Esophagus (tissue), 2 donors: Measurements from ENCODE around the gene FBXL20. TPM values are rescaled to one million over a fixed set of nuclear protein-coding genes. Genes with fewer than 3 reads are reported as not detected.
"Not testable (repeated sequence)": the region's sequence is repeated elsewhere in the genome, so short reads cannot be mapped to it uniquely, and the experiment has no call there.

Source experiments
- H3K27ac ChIP-seq, 2 donors: one replicate each; pipeline ENCODE4 v1.5.1; 2013; ENCODE audit warnings: low read depth in 2 of 2, mild to moderate bottlenecking in 2 of 2, inconsistent platforms in 1 of 2, low read length in 1 of 2, moderate library complexity in 1 of 2
- H3K27me3 ChIP-seq, 2 donors: one replicate each; pipeline ENCODE4 v1.6.1; 2013; ENCODE audit warnings: low read length in 2 of 2, control low read depth in 1 of 2, mild to moderate bottlenecking in 1 of 2; ENCODE audit not compliant: insufficient read depth in 2 of 2, control insufficient read depth in 1 of 2
- H3K36me3 ChIP-seq, 2 donors: one replicate each; pipeline ENCODE4 v1.6.1; 2013; ENCODE audit warnings: low read length in 1 of 2; ENCODE audit not compliant: control insufficient read depth in 2 of 2, insufficient read depth in 2 of 2
- H3K4me1 ChIP-seq, 2 donors: one replicate each; pipeline ENCODE4 v1.6.1; 2013; ENCODE audit warnings: low read length in 1 of 2; ENCODE audit not compliant: control insufficient read depth in 2 of 2, insufficient read depth in 2 of 2
- H3K4me3 ChIP-seq, 2 donors: one replicate each; pipeline ENCODE4 v1.5.1; 2013; ENCODE audit warnings: low read length in 2 of 2, mild to moderate bottlenecking in 2 of 2, low read depth in 1 of 2, moderate library complexity in 1 of 2
- H3K9me3 ChIP-seq, 2 donors: one replicate each; pipeline ENCODE4 v1.6.1; 2013; ENCODE audit warnings: mild to moderate bottlenecking in 2 of 2, low read depth in 1 of 2, low read length in 1 of 2, moderate library complexity in 1 of 2; ENCODE audit not compliant: control insufficient read depth in 2 of 2, insufficient read depth in 1 of 2
- WGBS, 2 donors: extraction: QIAGEN DNeasy Blood & Tissue Kit; methylation state at CpG; one replicate each; pipeline ENCODE4 v1.1.7; 2013; 5-methylcytosine and 5-hydroxymethylcytosine counted together
- polyA plus RNA-seq, 2 donors: library from polyadenylated mRNA; stranded (reverse); fragments of 200-250 nt; gene quantifications; one replicate each; pipeline ENCODE4 v1.2.3, GENCODE V29; 2013
- donor health status: healthy with polysubstance abuse.
- donor health status: Bipolar disorder and iron deficiency.

Gene FBXL20
- polyA plus RNA-seq, 2 donors, result 2.3 to 3.8 TPM

DNA sequence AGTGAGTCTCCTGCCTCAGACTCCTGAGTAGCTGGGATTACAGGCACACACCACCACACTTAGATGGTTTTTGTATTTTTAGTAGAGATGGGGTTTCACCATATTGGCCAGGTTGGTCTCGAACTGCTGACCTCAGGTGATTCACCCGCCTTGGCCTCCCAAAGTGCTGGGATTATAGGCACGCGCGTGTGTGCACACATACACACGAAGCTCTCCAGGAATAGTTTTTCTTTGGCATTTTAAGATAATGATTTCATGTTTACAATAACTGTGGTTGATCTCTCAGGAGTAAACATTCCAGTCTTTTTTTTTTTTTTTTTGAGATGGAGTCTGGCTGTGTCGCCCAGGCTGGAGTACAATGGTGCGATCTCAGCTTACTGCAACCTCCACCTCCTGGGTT is 123.2 kb downstream of the FBXL20 start:
- H3K9me3 ChIP-seq, H3K36me3 ChIP-seq, H3K4me1 ChIP-seq, H3K27ac ChIP-seq, H3K4me3 ChIP-seq, H3K27me3 ChIP-seq: not testable (repeated sequence)
- 95 to 97% methylated on average over 8 of the region's 8 CpGs for WGBS, 2 donors

DNA sequence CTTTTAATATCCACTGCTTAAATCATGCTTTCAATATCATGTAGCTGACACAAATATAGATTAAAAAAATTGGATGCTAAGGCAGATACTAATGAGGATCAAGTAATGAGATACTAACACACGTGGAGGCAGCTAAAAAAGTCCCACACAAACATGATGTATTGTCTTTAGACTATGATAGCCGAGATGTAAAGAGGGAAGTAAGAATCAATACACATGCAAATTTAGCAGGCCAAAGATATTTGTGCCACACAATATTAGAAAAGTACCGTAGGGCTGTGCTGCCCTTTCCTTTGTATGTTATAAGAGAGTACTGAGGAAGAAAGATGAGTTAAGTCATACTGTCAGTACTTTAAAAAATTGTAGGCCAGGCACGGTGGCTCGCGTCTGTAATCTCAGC is 124.3 kb downstream of the FBXL20 start:
- peaks cover 3% of the 10 kb centered on the region in 2 donors for H3K36me3 ChIP-seq
- no peak overlapping the region for H3K4me3 ChIP-seq
- no peak overlapping the region for H3K27ac ChIP-seq
- no peaks in the 10 kb centered on the region for H3K4me1 ChIP-seq
- WGBS, 2 donors, result 87 to 88% methylated on average over 6 of the region's 6 CpGs
- H3K9me3 ChIP-seq, result no peaks in the 10 kb centered on the region
- no peaks in the 10 kb centered on the region for H3K27me3 ChIP-seq

DNA sequence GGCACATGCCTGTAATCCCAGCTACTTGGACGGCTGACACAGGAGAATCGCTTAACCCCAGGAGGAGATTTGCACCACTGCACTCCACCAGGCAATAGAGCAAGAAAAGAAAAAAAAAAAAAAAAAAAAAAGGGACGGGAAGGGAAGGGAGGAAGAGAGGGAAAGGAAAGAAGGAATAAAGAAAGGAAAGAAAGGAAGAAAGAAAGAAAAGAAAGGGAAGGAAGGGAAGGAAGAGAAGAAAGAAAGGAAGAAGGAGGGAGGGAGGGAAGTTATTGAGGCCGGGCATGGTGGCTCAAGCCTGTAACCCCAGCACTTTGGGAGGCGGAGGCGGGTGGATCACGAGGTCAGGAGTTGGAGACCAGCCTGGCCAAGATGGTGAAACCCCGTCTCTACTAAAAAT is 125.3 kb downstream of the FBXL20 start:
- Histone ChIP-seq H3K27me3 (no peaks in the 10 kb centered on the region), H3K9me3 (no peaks in the 10 kb centered on the region), H3K4me3 (no peak overlapping the region), H3K27ac (no peak overlapping the region), H3K4me1 (no peaks in the 10 kb centered on the region), H3K36me3 (peaks cover 3% of the 10 kb centered on the region in 2 donors)
- WGBS, 2 donors, result 90 to 92% methylated on average over 8 of the region's 8 CpGs

DNA sequence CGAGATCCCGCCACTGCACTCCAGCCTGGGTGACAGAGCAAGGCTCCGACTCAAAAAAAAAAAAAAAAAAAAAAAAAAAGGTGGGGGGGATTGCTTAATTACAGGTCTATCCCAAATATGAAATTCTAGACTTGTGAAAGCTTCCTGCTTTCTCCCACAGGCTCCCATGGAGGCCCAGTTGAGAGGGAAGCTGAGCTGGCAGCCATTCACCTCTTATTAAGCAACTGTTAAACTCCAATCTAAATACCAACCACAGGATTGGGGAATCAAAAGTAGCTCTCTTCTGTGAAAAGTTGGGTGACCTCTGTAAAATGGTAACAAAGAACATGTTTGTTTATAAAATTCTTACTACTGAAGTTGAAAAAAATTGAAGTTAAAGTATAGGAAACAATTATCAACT is 129.9 kb downstream of the FBXL20 start:
- no peak overlapping the region for H3K27ac ChIP-seq
- H3K4me1 ChIP-seq, result no peaks in the 10 kb centered on the region
- H3K36me3 ChIP-seq, result peaks cover 3% of the 10 kb centered on the region in 2 donors
- no peaks in the 10 kb centered on the region for H3K27me3 ChIP-seq
- WGBS, 2 donors, result 92 to 100% methylated on average over 2 to 3 of the region's 3 CpGs
- H3K4me3 ChIP-seq, result no peak overlapping the region
- no peaks in the 10 kb centered on the region for H3K9me3 ChIP-seq

DNA sequence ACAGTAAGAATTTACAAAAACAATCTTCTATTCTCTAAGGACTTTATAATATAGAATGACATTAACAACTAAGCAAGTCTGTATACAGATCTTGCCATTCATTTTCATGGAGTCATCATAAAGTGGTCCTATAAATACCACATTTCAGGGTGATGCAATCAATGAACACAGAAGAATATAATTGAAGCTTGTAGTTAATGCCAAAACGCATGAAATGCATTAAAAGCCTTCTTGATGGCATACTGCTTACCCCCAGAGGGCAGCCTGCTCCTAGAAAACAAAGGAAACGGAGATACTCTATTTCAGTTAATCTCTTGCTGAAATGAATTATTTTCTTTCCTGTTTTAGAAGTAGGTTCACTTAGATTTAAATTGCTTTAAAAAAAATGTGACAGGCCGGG is 130.5 kb downstream of the FBXL20 start:
- Histone ChIP-seq H3K4me1 (no peaks in the 10 kb centered on the region), H3K27me3 (no peaks in the 10 kb centered on the region), H3K4me3 (no peak overlapping the region), H3K27ac (no peak overlapping the region), H3K36me3 (peaks cover 3% of the 10 kb centered on the region in 2 donors), H3K9me3 (no peaks in the 10 kb centered on the region)
- WGBS, 2 donors, result 48 to 52% methylated on average over 3 of the region's 3 CpGs

DNA sequence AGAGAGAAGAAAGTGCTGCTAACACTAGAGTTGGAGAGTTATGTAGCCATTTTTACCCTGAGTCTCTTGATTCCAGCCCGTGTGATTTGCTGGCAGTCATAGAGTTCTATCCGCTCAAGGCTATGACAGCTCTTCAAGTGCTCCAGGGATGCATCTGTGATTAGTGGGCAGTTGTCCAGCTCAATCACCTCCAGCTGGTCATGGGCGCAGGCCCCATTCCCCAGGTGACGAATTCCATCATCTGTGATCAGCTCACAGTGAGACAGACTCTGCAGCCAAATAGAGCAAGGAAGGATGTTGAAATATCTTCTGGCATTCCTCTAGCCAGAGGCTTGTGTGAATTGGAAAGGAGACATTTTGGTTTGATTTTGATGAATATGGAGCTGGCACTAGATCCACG is 137.3 kb downstream of the FBXL20 start:
- Histone ChIP-seq H3K4me1 (no peaks in the 10 kb centered on the region), H3K36me3 (peaks cover 8 to 12% of the 10 kb centered on the region in 2 donors), H3K4me3 (no peak overlapping the region), H3K9me3 (no peaks in the 10 kb centered on the region), H3K27me3 (no peaks in the 10 kb centered on the region), H3K27ac (no peak overlapping the region)
- WGBS, 2 donors, result 77 to 79% methylated on average over 5 of the region's 5 CpGs

DNA sequence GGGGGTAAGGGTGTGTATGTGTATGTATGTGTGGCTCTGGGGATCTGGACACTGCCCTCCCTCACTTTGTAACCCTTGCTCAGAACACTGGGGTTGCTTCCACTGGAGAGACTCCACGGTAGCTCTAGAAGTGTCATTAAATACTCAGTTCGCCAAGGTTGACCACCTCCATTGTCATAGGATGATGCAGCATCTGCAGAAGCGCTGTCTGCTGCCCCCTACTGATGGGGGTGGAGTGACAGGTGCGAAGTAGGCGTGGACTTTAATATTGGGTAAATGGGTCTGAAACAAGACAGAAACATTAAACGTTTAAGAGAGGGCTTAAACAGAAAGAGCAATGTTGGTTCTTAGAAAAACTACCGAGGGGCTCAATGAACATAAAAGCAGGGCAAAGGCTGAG is 140.1 kb downstream of the FBXL20 start:
- H3K36me3 ChIP-seq, result peaks cover 10 to 15% of the 10 kb centered on the region in 2 donors
- H3K4me1 ChIP-seq, result no peaks in the 10 kb centered on the region
- WGBS, 2 donors, result 82% methylated on average over 7 of the region's 7 CpGs
- H3K27ac ChIP-seq, result no peak overlapping the region
- H3K4me3 ChIP-seq, result no peak overlapping the region
- H3K9me3 ChIP-seq, result no peaks in the 10 kb centered on the region
- H3K27me3 ChIP-seq, result no peaks in the 10 kb centered on the region

DNA sequence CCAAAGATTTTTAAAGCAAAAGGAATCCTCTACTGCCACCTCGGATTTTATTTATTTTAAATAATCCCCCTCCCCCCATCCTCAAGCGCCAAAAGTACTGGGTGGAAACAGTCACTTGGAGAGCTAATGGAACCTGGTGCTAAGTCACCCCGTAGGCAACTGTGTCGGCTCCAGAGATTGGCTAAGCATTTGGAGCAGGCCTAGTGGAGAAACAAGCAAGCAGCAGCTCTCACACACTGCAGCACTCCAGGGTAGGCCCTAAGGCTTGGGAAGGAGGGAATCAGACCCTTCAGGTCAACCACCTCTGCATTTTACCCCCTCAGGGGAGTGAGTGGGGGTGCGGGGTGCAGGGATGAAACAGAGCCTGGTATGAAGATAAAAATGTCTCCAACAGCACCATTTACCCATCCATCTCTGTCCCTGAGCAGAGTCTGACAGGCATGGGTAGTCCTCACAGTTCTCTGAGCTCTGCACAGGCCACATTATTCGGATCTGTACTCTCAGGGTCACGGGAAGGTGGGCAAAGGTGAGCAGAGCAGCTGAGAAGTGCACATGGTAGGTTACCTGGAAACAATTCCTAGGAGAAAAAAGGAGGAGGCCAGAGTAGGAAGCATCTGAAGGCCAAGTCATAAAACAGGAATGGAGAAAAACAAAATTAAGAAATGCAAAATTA is 148.5 kb downstream of the FBXL20 start:
- 74 to 77% methylated on average over 7 of the region's 7 CpGs for WGBS, 2 donors
- Histone ChIP-seq H3K36me3 (peaks cover 3 to 8% of the 10 kb centered on the region in 2 donors), H3K4me1 (no peaks in the 10 kb centered on the region), H3K4me3 (no peak overlapping the region), H3K9me3 (no peaks in the 10 kb centered on the region), H3K27ac (no peak overlapping the region), H3K27me3 (no peaks in the 10 kb centered on the region)

DNA sequence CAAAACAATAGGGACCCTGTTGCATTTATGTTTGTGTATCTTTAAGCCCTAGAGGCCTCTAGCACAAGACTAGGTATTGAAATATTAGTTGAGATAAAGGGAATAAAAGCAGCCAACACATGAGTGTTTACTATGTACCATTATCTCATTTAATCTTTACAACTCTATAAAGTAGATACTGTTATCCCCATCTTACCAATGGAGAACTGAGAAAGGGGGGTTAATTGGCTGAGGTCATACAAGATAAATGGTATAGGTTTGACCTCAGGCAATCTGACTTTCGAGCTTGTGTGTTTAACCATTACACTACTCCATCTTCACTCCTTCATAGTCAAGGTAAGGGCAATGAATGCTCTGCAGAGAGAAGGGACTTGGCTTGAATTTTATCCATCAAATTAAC is 149.4 kb downstream of the FBXL20 start:
- H3K9me3 ChIP-seq, result no peaks in the 10 kb centered on the region
- H3K4me1 ChIP-seq, result no peaks in the 10 kb centered on the region
- no peak overlapping the region for H3K4me3 ChIP-seq
- no peak overlapping the region for H3K27ac ChIP-seq
- no peaks in the 10 kb centered on the region for H3K27me3 ChIP-seq
- WGBS, 2 donors, result 45 to 62% methylated on average over 1 of the region's 1 CpG
- H3K36me3 ChIP-seq, result peaks cover 3 to 8% of the 10 kb centered on the region in 2 donors

DNA sequence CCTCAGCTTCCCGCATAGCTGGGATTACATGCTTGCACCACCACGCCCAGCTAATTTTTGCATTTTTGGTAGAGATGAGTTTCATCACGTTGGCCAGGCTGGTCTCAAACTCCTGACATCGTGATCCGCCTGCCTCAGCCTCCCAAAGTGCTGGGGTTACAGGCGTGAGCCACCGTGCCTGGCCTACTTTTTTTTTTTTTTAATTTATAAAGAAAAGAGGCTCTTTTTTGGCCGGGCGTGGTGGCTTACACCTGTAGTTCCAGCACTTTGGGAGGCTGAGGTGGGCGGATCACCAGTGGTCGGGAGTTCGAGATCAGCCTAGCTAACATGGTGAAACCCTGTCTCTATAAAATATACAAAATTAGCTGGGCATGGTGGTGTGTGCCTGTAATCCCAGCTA is 151.3 kb downstream of the FBXL20 start:
- H3K9me3 ChIP-seq, H3K27ac ChIP-seq, H3K4me1 ChIP-seq, H3K4me3 ChIP-seq, H3K36me3 ChIP-seq, H3K27me3 ChIP-seq: not testable (repeated sequence)
- WGBS, 2 donors, result 94 to 95% methylated on average over 12 of the region's 12 CpGs
